Measurements from ENCODE around the gene POLG2. TPM values are rescaled to one million over a fixed set of nuclear protein-coding genes. Genes with fewer than 3 reads are reported as not detected.

POLG2 gene
- total RNA-seq, 1 donor from 2014 or later: 63.9 TPM

DNA sequence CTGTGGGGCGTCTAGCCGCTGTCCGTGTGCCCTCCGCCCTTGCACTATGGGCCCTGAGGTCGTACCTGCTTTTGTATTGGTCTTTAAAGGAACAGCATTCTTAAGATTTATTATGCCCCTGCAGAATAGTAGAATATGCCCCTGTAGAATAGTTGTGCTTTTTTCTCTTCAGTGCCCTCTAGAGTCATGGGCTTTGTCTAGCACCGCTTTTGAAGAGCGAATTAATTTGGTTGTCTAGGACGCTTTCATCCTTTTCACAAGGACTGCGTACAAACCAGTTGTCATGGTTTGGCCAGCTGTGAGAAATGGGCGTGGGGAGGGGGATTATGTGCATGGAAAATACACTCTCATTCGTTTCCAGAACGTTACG lies 10.5 kb upstream of the POLG2 start:
- intact Hi-C loops (cut with micrococcal nuclease): loop anchor here (1.0 to 5.0 kb wide), 9 partner anchors 15 to 955 kb away; partner anchors contain the start of genes DCAF7, FTSJ3, GNA13 and PSMC5
- Mint-ChIP-seq H3K4me3 (peak overlapping the region; percentile 100), H3K4me1 (peaks cover 44% of the 10 kb centered on the region), H3K9me3 (no peaks in the 10 kb centered on the region), H3K27ac (peak overlapping the region; percentile 100), H3K27me3 (no peaks in the 10 kb centered on the region), H3K36me3 (ENCODE audit: low read depth) (peaks cover 84% of the 10 kb centered on the region)
- TF ChIP-seq, protein P1, sequence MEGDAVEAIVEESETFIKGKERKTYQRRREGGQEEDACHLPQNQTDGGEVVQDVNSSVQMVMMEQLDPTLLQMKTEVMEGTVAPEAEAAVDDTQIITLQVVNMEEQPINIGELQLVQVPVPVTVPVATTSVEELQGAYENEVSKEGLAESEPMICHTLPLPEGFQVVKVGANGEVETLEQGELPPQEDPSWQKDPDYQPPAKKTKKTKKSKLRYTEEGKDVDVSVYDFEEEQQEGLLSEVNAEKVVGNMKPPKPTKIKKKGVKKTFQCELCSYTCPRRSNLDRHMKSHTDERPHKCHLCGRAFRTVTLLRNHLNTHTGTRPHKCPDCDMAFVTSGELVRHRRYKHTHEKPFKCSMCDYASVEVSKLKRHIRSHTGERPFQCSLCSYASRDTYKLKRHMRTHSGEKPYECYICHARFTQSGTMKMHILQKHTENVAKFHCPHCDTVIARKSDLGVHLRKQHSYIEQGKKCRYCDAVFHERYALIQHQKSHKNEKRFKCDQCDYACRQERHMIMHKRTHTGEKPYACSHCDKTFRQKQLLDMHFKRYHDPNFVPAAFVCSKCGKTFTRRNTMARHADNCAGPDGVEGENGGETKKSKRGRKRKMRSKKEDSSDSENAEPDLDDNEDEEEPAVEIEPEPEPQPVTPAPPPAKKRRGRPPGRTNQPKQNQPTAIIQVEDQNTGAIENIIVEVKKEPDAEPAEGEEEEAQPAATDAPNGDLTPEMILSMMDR (IDR thresholded peaks at IDR 0.05): no peak
- ChIA-PET CTCF (interaction anchor here (0.8 to 3.6 kb wide), 4 partner anchors 11 to 87 kb away, joined by 3 to 55 read pairs (median 4); partner anchors contain the start of gene POLG2), POLR2A (interaction anchor here (0.5 to 4.2 kb wide), 34 partner anchors 9 to 886 kb away, joined by 3 to 295 read pairs (median 6); partner anchors contain the start of genes CCDC47, DDX42, ERN1 and ICAM2)
- ATAC-seq (ENCODE audit: low read depth) (peak; percentile 20), DNase-seq (no peak)

DNA sequence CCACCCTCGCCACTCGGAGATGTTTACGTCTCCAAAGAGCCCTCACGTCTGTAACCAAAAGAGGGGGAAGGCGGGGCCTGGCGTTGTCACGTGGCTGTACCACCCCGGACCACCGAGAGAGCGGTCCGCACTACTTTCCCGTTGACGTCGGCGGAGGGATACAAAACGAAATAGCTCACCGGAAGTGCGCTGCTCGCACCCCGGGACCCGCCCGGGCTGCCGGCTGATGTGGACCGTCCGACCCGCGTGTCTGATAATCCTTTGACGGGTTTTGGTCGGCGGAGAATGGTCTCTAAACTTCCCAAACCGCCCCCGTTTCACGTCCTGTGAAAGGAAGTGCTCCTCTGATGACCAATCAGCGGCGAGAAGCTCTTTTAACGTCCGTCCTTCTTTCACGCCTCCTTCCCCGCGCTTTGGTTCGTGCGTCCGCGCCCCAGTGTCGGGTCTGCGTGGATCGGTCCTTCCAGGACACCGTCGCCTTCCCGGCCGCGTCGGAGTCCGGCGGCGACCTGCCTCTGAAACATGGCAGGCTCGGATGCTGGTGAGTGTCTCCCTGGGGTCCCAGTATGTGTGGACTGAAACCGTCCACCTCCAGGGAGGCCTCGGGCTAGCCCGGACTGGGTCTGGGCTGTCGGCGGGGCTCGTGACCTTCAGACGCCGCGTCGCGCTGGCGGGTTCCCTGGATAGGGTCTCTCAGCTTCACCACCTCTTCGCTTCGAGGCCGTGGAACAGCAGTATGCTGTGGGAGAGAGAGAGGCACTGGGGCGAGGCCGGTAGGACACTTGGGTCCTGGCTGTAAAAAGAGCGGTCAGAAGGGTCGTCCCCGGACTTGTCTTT lies 9.9 kb upstream of the POLG2 start, which contains the start of gene CEP95:
TSS of gene CEP95 (plus strand) at position 402 of the 837 bp plus-strand sequence. CDS start at position 523, 121 bp downstream.
- Mint-ChIP-seq H3K4me1 (peaks cover 50% of the 10 kb centered on the region), H3K27ac (peak within 1 kb of the TSS; percentile 100), H3K27me3 (no peaks in the 10 kb centered on the region), H3K4me3 (peak within 1 kb of the TSS; percentile 100), H3K36me3 (ENCODE audit: low read depth) (peaks cover 85% of the 10 kb centered on the region), H3K9me3 (no peaks in the 10 kb centered on the region)
- intact Hi-C loops (cut with micrococcal nuclease): loop anchor here (1.0 to 5.0 kb wide), 15 partner anchors 9 to 954 kb away; partner anchors contain the start of genes DCAF7, ERN1, FTSJ3 and GNA13
- ChIA-PET CTCF (interaction anchor here (1.0 to 3.6 kb wide), 6 partner anchors 14 to 188 kb away, joined by 3 to 55 read pairs (median 3); partner anchors contain the start of gene SMURF2), POLR2A (interaction anchor here (0.5 to 4.2 kb wide), 57 partner anchors 9 to 1786 kb away, joined by 3 to 295 read pairs (median 5); partner anchors contain the start of genes CCDC47, DDX42, ERN1 and GNA13)
- TF ChIP-seq, protein P1 (IDR thresholded peaks at IDR 0.05): no peak
- DNase-seq (peak; percentile 91), ATAC-seq (ENCODE audit: low read depth) (peak; percentile 53)

DNA sequence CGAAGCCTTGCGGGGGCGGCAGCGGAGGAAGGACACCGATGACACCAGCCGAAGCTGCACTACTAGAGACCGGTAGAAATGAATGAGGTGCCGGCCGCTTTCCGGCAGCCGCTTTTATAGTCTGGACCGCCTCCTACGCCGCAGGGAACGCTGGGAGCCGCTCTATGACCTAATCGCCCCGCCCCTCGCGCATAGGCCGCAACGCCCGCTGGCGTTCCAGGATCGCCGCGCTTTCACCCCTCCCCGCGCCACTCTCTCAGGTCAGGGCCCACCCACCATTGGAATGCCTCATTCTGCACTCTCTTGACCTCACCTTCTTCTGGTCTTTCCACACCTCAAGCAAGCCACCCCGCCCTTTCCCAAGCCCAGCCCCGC lies 9.3 kb upstream of the POLG2 start, which contains the start of gene DDX5:
TSS of gene DDX5 (minus strand) at position 89 of the 375 bp plus-strand sequence. CDS start 170 bp downstream, outside the sequence.
- DNase-seq (peak; percentile 93), ATAC-seq (ENCODE audit: low read depth) (peak; percentile 68)
- Mint-ChIP-seq H3K27me3 (no peaks in the 10 kb centered on the region), H3K4me1 (peaks cover 56% of the 10 kb centered on the region), H3K9me3 (no peaks in the 10 kb centered on the region), H3K4me3 (peak within 1 kb of the TSS; percentile 100), H3K27ac (peak within 1 kb of the TSS; percentile 100), H3K36me3 (ENCODE audit: low read depth) (peaks cover 85% of the 10 kb centered on the region)
- TF ChIP-seq, protein P1 (IDR thresholded peaks at IDR 0.05): no peak
- ChIA-PET POLR2A (interaction anchor here (0.6 to 4.2 kb wide), 62 partner anchors 8 to 1786 kb away, joined by 3 to 295 read pairs (median 5); partner anchors contain the start of genes CCDC47, DDX42, ERN1 and GNA13), CTCF (interaction anchor here (1.0 to 3.6 kb wide), 5 partner anchors 9 to 187 kb away, joined by 3 to 55 read pairs (median 3); partner anchors contain the start of genes POLG2 and SMURF2)
- intact Hi-C loops (cut with micrococcal nuclease): loop anchor here (1.0 to 5.0 kb wide), 13 partner anchors 9 to 954 kb away; partner anchors contain the start of genes DCAF7, ERN1, FTSJ3 and GNA13

GRCh38 chr17:64505340-64506200 lies 8.7 kb upstream of the POLG2 start:
- Mint-ChIP-seq H3K4me3 (peak overlapping the region; percentile 100), H3K36me3 (ENCODE audit: low read depth) (peaks cover 85% of the 10 kb centered on the region)
- POLR2A ChIA-PET: interaction anchor here (0.5 to 4.2 kb wide), 54 partner anchors 8 to 884 kb away, joined by 3 to 295 read pairs (median 5); partner anchors contain the start of genes CCDC47, DDX42, ERN1 and GNA13

More at GRCh38 chr17:64505340-64506200, 8.7 kb upstream of the POLG2 start:
- Mint-ChIP-seq H3K27ac (peak overlapping the region; percentile 100), H3K9me3 (no peaks in the 10 kb centered on the region), H3K4me1 (peaks cover 62% of the 10 kb centered on the region), H3K27me3 (no peaks in the 10 kb centered on the region)
- peak; percentile 35 for ATAC-seq (ENCODE audit: low read depth)
- TF ChIP-seq, protein P1 (IDR thresholded peaks at IDR 0.05): no peak
- intact Hi-C loops (cut with micrococcal nuclease): loop anchor here (1.0 to 5.0 kb wide), 13 partner anchors 8 to 953 kb away; partner anchors contain the start of genes DCAF7, ERN1, FTSJ3 and GNA13
- DNase-seq: peak; percentile 76
- CTCF ChIA-PET: interaction anchor here (1.0 to 3.6 kb wide), 4 partner anchors 8 to 156 kb away, joined by 3 to 55 read pairs (median 6); partner anchors contain the start of genes MILR1, POLG2 and SMURF2

Measured in activated B cell treated with CpG ODN at 0.5 μM for 24 hours (primary cell).